Right lung (tissue), 5 donors: Measurements from ENCODE around the gene IL22RA2. TPM values are rescaled to one million over a fixed set of nuclear protein-coding genes. Genes with fewer than 3 reads are reported as not detected.

Experiments
- DNase-seq, 2 donors: peaks; one replicate each; pipeline ENCODE4 v3.0.0-alpha.2; 2013
- polyA plus RNA-seq, 5 donors: library from polyadenylated mRNA; unstranded; fragments of 120-200 nt; gene quantifications; one replicate each; pipeline versions ENCODE4 v1.2.1 to v1.2.3, GENCODE V29; 2013; ENCODE audit warnings: inconsistent platforms in 1 of 5, low replicate concordance in 1 of 5; ENCODE audit not compliant: insufficient read length in 5 of 5, insufficient read depth in 1 of 5

The IL22RA2 gene
- polyA plus RNA-seq, 5 donors: not detected

DNA sequence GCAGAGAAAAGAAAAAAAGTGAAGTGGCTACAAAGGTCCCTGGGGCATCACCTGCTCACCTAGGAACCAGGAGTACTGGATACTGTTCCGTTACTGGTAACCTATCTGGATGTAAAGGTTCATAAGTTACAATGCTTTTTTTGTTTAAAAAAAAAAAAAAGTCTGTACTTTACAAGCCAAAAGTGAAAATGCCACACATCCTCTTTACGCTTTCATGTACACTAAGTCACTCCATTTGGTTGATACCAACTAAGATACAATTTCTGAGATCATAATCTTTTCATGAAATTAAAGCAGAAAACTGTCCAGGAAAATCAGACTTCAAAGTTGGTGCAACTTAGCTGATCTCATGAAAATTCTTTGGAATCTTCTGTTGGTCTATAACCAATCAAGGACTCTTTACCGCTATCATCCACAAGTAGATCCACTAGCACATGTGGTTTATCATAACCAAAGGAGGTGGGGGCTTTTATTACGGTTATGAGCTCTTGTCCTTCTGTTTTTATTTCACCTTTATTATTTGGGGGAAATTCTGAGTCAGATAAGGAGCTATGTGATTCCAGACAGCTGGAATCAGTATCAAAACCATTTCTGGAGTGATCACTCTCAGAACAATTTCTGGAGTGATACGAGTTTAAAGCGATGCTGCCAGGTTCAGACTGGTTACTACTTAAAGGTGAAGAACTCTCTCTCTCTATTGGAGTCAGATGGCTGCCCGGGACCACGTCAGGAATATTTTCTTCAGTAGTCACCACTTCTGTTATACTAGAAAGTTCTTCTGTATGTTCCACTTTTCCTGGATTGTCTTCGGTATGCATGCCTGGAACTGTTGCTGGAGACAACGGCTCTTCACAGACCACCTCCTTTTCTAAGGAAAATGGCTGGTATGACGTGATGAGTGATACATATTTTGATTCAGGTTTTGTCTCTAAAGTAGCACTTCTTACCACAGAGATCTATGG is 24.5 kb upstream of the IL22RA2 start:
- DNase-seq: no peak

DNA sequence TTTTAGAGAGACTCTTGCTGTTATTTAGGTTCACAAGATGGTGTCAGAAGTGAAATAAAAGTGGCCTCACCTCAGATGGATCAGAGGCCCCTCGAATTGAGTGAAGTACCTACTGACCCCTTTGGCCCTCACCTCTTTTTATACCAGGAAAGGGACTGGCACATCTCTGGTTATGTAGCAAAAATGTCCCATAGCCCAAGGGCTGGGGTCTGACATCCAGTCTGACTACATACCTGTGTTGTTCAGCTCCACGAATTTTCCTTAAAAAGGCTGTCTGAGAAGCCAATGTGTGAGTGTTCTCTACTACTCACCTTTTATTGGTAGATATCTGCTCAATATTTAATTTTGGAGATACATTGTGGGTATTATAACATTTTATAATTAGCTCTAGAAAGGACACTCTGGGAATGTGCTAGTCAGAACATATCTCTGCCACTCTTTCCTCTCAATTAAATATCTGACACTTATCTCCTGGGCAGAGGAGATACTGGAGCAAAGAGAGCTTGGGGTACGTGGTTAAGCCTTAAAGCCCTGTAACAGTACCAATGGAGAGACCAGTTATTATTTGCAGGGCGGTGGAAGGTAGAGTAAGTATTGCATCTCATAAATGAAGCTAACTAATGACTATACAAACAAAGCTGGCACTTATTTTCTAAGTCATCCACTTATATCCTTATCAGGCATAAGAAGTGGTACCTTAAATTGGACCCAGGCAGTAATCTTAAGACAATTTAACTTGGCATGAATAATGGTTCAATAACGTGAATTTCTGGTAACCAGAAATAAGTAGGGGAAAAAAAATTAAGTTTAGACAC is 20.0 kb upstream of the IL22RA2 start:
- DNase-seq: no peak

DNA sequence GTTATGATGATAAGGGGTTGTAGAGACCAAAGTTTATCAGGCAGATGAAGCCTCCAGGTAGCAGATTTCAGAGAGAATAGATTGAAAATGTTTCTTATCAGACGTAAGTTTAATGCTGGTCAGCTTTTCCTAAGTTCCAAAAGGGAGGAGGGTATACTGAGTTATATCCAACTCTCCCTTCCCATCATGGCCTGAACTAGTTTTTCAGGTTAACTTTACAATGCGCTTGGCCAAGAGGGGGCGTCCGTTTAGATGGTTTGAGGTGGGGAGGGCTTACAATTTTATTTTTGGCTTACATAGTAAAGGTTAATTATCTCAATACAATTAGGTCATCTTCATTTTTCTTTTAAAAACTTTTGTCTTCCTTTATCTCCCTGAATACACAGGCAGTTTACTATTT is 19.4 kb upstream of the IL22RA2 start:
- DNase-seq: no peak

- peak; percentile 73 to 76 for DNase-seq
Observed at GRCh38 chr6:137191670-137192069, 18.2 kb upstream of the IL22RA2 start.

DNA sequence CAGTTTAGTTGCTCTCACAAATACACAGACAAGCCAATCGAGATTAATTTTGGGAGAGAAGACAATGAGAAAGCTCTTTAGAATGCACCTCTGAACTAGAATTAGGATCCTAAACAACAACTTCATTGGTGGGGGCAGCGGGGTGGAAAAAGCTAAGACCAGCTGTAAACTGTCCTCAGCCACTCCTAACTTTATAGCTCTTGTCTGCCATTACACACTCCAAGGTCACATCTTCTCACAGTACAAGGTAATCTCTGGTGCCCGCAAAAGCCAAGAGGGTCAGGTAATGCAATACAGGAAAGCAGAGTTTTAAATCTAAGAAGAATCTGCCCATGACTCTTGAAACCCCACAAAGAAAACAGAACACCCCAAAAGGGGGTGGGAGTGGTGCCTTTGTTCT is 17.8 kb upstream of the IL22RA2 start:
- DNase-seq: peak; percentile 33 to 38

GRCh38 chr6:137190583-137191094 is 17.2 kb upstream of the IL22RA2 start:
- peak in 1 of 2 donors; percentile 37 for DNase-seq

DNA sequence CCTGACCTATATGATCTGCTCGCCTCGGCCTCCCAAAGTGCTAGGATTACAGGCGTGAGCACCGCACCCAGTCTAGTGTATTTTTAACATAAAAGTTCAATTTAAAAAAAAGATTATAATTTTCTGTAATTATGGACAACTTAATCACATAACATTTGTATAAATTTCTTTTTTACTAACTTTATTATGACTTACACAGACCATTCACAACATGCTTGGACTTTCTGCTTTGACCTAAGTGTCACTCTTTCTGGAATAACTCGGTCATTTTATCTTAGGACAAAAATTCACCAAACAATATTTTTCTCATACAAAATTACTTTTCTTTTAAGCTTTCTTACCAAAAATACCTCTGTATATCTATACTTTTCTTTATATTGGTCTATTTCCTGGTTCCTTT is 15.4 kb upstream of the IL22RA2 start:
- no peak for DNase-seq

- no peak for DNase-seq
Observed at GRCh38 chr6:137185290-137185689, 11.8 kb upstream of the IL22RA2 start.

DNA sequence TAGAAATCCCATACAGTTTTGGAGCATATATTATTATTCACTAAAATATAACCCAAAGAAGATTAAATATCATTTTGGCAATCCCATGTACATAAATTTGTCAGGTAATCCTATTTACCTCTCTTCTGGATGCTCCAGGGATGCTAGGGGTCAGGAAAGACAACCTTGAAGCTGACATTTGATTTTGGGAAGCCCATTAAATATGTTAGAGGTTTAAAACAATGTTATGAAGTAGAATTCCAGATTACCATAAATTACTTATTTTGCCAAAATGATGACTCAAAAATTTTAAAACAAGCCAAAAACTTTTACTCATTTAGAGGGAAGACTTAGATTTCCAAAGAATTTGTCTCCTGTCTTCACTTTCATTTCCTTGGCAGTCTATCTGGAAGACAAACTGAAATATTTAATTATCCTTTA is 9.2 kb upstream of the IL22RA2 start:
- DNase-seq: no peak

- no peak for DNase-seq
Observed at GRCh38 chr6:137181891-137182653, 8.6 kb upstream of the IL22RA2 start.

GRCh38 chr6:137177611-137178010 is 4.2 kb upstream of the IL22RA2 start:
- no peak for DNase-seq

DNA sequence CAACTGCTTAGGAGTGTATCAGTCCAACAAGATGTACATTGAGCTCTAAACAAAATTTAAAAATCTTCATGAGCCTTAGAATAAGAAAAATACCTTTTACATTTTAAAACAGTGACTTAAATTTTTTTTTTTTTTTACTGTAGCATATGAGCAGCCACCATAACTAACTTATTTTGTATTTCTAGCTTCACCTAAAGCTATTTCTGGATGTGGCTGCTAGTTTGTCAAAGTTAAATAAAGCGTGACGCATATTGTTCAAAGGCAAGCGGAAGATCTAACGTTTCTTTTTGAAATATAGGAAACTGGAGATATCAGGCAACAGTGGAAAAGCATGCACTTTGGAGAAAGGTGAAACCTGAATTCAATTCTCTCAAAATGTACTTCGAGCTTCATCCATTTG is 3.3 kb upstream of the IL22RA2 start:
- DNase-seq: no peak

DNA sequence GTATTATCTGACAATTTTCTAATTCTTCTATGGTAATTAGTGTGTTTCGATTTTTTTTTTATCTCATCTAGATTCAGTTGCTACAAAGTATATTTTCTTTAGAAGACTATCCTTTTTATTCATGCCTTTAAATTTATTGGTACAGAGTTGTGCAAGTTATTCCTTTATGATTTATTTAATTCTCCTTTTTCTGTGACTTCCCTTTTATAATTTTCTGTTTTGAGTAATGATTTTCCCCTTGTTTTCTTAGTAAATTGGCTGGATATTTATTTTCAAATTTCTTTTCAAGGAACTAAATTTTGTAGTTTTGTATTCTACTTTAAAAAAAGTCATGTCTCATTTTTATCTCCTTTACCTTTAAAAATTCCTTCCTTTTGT is 2.4 kb upstream of the IL22RA2 start:
- DNase-seq: no peak

- no peak for DNase-seq
Observed at GRCh38 chr6:137175157-137175867, 1.9 kb upstream of the IL22RA2 start.

- DNase-seq: no peak
Observed at GRCh38 chr6:137172734-137173431, 561 bp downstream of the IL22RA2 start.

DNA sequence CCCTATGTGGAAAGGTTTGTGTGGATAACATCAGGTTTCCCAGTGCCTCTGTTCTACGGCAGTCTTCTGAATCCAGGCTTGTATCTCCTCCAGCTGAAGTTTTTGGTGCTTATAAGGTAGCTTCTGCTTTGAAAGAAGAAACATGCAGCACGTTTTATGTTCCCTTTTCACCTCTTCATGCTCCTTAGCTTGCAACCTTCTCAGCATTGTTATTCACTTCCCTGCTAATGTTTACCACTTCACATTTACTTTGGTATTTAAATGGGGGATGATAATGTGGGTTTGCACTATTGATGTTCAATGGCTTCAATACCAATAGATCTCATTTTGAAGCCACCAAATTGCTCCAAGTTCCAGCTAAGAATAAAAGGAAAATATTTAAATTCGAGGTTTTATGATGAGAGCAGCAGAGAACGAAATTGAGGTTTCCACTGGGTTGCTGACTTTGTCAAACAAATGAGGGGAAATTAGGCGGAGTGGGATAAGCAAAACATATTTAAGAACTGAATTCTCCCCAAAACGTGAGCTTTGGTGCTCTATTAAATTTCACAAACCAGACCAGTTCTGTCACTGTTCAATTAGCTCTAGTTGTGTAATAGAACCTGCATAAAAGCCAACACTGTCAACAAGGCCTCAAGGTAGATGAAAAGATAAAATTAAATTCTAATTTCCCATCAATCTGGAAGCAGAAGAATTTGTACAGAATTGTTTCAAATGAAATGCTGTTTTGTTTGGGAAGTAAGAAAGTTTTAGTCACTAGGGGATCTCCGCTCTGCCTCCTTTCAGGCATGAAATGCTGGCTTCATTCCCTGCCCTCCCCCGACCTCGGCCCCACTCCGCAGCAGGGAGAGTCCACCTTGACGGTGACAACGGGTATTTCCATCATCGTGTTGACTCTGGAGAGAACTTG is 1.4 kb downstream of the IL22RA2 start:
- no peak for DNase-seq

- no peak for DNase-seq
Observed at GRCh38 chr6:137171053-137171374, 2.4 kb downstream of the IL22RA2 start.

GRCh38 chr6:137170266-137171052 is 3.0 kb downstream of the IL22RA2 start:
- no peak for DNase-seq
